Activated CD8-positive, alpha-beta memory T cell treated with anti-CD3 and anti-CD28 coated beads, Interleukin-2, amount 50 U/mL, for 4 hours (primary cell): Measurements from ENCODE around the gene NCCRP1.

ENCODE experiments used
- DNase-seq: peaks from one replicate; pipeline ENCODE4 v3.0.0-alpha.2; 2020

Gene NCCRP1, protein sequence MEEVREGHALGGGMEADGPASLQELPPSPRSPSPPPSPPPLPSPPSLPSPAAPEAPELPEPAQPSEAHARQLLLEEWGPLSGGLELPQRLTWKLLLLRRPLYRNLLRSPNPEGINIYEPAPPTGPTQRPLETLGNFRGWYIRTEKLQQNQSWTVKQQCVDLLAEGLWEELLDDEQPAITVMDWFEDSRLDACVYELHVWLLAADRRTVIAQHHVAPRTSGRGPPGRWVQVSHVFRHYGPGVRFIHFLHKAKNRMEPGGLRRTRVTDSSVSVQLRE

DNA sequence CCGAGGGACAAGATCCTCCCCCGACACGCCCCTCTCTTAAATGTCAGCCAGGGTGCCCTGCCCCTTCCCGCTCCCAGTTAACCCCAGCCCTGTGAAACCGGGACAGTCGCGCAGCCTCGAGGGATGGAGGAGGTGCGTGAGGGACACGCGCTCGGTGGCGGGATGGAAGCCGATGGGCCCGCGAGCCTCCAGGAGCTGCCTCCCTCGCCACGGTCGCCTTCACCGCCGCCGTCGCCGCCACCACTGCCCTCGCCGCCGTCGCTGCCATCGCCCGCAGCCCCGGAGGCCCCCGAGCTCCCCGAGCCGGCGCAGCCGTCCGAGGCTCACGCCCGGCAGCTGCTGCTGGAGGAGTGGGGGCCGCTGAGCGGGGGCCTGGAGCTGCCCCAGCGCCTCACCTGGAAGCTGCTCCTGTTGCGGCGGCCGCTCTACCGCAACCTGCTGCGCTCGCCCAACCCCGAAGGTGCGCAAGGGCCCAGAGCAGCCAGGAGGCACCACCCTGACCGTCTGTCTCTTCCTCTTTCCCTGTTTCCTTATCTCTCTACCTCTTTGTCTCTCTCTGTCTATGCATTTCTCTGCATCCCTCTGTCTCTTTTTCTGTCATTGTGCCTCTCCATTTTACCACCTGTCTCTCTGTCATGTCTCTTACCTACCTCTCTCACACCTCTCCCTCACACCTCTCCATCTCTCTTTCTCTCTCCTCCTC lies at the start of gene NCCRP1:
Gene NCCRP1 (plus strand): TSS at position 105 of the 703 bp plus-strand sequence. CDS start 19 bp downstream, at position 124.
- DNase-seq = no peak

DNA sequence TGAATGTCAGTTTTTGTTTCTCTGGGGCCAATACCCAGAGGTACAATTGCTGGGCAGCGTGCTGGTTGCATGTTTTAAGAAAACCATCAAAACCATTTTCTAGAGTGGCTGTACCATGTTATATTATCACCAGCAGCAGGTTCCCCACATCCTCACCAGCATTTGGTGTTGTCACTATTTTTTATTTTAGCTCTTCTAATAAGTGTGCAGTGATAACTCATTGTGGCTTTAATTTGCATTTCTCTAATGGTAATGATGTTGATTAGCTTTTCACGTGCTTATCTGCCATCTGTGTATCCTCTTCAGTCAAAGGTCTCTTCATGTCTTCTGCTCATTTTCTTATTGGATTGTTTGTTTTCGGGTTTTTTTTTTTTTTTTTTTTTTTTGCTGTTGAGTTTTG lies 49.3 kb upstream of the NCCRP1 start:
- no peak for DNase-seq

DNA sequence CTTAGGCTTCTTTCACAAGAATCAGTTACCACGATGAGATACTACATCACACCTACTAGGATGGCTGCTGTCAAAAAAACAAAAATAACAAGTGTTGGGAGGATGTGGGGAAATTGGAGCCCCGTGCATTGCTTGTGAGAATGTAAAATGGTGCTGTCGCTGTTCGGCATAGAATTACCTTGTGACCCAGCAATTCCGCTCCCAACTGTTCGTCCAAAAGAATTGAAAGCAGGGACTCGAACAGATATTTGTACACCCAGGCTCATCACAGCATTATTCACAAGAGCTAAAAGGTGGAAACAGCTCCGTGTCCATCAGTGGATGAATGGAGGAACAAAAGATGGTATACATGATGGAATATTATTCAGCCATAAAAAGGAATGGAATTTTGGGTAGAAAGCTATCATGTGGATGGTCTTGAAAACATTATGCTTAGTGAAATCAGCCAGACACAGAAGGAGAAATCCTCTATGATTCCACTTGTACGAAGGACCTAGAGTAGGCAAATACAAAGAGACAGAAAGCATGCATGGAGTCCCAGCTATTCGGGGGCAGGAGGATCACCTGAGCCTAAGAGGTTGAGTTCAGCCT lies 47.7 kb upstream of the NCCRP1 start:
- no peak for DNase-seq

DNA sequence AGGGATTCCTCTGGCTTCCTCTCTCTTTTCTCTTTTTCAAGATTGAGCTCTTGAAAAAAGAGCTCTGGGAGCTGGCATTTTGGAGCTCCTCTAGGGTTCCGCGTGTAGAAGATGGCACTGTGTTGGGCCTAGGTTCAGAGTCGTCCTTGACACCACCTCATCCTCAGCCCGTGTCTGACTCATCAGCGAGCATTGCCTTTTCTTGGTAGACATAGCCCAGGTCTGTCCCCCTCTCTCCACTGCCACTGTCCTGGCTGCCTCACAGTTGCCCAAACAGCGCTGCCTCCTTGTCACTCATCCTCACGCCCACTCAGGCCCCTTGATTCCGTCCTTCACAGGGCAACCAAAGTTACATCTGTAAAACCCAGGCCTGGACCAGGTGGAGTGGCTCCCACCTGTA lies 46.5 kb upstream of the NCCRP1 start:
- DNase-seq = no peak

DNA sequence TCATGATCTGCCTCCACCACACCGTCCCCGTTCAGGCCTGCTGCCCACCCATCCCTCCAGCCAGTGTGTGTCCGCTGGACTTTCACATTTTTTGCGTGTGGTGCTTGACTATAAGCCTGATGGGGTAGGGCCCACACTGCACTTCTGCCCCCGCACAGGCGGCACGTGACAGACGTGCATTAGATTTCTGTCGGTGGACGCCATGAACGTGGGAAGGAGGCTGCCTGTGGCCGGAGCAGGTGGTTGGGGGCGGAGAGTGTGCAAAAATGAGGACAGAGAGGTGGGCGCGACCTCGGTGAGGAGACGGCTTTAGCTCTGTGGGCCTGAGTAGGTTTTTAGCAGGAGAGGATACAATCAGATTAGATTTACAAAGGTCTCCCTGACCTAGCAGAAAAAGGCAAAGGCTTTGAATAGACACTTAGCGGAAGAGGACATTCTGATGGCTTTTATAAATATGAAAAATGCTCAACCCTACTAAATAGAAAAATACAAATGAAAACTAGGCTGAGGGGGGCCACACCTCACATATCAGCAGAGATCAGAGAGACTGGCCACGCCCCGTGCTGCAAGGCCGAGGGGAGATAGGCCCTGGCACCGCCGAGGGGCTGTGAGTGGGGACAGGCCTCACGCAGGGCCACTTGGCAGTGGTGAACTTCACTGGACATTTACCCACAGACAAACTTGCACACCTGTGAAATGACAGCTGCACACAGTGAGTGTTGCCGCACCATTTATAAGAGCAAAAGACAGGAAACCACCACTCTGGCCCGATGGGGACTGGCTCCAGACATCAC lies 45.8 kb upstream of the NCCRP1 start:
- DNase-seq = no peak

DNA sequence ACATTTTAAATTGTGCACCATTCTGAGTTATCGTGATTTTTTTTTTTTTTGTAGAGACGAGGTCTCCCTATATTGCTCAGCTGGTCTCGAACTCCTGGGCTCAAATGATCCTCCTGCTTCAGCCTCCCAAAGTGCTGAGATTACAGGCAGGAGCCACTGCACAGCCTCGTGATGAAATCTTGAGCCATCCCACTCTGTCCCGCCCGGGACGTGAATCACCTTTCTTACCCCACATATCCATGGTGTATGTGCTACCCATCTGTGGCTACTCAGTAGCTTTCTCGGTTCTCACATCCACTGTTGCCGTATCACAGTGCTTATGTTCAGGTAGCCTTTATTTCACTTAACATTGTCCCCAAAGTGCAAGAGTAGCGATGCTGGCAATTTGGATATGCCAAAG lies 44.7 kb upstream of the NCCRP1 start:
- no peak for DNase-seq

DNA sequence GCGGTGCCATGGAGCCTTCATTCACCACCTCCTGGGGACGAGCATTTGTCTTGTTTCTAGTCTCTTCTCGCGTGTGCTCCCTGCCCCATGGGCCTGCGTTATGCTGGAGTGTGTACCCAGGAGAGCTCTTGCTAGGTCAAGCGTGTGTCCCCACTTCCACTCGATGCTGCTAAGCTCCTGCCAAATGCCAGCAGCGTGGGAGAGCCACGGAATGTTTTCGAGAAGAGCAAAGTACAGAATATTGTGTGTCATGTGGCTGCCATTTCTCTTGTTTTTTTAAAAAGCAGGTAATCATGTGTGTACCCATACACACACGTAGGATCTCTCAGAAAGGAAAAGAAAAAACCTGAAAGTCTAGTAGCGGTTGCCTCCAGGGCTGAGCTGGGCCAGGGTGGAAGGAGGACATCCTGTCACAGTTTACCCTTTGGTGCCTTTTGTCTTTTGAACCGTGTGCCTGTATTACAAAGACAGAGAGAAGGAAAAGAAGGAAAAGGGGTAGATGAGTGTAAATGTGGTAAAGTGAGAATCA lies 42.6 kb upstream of the NCCRP1 start:
- DNase-seq = no peak

DNA sequence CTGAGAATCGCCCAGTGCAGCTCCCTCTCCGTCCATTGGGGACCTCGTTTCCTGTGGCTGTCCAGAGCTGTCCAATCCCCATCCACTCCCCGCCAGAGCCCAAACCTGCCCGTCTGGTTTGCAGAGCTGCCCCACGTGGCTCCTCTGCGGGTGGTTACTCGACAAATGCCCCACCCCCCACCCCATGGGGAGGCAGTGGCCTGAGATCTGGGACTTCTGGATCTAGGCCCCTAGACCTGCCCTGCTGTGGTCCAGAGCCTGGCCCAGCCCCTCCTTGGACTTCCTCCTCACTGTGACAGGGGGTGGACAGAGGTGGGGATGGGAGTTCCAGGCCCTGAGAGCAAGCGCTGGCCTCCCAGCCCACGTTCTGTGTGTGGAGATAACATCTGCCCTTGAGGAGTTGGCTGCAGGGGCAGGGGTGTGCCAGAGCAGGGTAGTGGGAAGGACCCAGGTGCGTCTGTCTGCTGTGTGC lies 42.1 kb upstream of the NCCRP1 start:
- DNase-seq = no peak

DNA sequence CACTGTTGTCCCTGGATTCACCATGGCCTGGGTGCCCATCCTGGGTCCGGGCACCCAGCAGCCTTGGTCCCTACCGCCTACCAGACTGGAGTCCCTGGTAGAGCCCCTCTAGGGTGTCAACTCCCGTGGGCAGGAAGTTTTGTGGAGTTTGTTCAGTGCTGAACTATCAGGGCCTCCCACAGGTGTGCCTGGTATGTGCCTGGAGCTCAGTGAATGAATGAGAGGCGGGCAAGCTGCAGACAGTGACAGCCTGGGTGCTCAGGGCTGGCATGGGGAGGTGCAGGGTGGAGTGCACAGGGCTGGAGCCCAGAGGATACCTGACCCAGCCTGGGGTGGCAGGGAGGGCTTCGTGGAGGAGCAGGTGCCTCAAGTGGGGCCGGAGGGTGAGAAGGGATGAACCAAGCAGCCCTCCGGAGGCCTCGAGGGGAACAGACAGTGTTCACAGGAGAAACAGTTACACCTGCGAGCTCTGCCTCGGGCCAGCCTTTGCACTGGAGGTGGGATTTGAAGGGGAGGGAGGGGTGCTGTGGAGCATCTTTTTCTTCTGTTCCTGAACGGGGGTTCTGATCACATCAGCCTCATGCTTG lies 41.6 kb upstream of the NCCRP1 start:
- no peak for DNase-seq

DNA sequence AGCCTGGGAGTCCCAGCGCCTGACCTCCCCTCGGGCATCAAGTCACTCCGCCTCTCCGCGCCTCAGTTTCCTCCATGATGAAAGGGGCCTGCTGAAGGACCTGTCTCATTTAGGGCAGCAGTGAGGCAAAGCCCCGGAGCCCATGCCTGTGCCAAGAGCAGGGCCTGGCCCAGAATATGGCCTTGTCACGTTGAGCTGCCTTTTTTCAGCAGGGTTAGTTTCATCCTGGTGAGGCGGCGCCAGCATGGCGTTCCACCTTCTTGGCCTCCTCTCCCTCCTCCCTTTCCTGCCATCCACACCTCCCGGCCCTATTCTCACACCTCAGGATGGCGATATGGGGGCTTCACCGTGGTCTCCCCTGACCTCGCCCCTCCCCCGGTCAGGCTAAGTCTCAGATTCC lies 41.0 kb upstream of the NCCRP1 start:
- DNase-seq = no peak

DNA sequence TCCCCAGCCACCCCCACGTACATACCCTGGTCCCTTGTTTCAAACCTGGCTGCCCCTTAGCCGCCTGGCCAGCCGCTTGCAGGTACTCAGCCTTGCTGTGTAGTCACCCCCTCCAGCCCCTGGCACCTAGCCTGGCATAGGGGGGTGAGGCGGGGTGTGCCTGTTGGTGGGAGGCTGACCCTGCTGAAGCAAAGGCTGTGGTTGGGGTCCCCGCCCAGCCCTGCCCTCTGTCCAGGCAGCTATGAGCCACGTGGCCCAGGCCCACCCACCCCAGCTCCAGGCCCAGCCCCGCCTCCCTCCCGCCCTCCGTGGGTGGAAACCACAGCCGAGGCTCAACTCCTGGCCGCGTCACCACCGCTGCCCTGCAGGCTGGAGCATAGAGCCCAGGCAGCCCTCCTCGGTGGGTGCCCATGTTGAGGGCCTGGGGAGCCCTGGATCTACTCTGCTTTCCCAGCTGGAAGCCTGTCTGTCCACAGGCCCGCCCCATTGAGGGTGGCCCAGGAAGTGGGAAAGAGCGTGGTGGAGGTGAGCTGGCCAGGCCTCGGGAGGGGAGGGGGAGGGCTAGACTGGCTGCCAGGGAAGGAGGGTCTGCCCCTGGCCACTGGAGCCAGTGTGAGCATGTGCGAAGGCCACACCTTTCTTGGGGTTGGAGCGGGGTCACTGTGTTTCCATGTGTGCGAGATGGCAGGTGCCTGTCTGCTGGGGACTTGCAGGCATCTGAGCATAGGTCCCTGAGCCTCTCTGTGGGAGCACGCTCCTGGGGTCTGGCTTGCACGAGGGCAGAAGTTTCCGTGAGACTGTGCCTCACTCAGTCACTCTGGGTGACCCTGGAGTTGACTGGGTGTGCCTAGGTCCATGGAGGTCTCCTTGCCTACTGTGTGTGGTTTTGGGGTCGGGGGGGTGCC lies 40.2 kb upstream of the NCCRP1 start:
- no peak for DNase-seq

DNA sequence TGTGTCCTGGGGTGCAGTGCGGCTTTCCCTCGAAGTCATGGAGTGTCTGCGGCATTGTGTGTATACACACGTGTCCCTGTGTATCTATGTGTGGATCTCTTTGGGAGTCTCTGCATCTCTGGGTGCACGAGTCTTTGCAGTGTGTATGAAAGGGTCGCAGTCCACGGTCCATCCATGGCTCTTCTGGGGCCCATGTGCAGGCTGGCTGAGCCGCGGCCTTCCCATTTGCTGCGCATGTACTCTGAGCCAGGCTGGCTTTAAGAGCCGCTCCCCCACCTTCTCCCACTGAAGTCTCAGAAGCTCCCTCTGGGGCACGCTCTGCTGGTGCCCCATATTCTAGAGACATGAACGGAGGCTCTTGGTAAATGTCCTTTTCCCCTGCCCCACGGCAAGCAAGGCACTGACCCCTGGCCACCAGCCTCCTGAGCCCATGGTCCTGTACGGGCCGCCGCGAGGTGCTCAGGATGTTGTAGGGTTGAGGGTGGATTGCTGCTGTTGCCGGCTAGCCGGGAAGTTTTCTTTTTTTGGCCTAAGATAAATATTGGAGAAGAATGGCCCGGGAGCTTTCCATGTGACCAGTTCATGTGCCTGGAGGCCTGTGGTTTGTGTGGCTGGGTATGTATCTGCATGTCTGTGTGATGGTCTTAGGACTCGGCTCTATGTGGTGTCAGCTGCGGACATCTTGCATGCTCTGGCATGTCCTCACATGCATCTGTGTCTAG lies 39.3 kb upstream of the NCCRP1 start:
- DNase-seq = no peak

DNA sequence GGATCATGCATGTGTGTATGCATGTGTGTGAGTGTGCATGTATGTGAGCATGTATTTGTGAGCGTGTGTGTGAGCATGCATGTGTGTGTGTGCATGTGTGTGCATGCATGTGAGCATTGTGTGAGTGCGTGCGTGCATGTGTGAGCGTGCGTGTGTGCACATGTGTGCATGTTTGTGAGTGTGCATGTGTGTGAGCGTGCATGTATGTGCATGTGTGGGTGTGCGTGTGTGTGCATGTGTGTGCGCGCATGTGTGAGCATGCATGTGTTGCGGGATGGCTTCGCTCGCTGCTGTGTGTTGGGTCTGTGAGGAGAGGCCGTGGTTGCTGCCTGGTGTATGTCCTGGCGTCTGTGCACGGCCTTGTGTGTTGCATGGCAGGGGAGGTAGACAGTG lies 38.8 kb upstream of the NCCRP1 start:
- DNase-seq = no peak

DNA sequence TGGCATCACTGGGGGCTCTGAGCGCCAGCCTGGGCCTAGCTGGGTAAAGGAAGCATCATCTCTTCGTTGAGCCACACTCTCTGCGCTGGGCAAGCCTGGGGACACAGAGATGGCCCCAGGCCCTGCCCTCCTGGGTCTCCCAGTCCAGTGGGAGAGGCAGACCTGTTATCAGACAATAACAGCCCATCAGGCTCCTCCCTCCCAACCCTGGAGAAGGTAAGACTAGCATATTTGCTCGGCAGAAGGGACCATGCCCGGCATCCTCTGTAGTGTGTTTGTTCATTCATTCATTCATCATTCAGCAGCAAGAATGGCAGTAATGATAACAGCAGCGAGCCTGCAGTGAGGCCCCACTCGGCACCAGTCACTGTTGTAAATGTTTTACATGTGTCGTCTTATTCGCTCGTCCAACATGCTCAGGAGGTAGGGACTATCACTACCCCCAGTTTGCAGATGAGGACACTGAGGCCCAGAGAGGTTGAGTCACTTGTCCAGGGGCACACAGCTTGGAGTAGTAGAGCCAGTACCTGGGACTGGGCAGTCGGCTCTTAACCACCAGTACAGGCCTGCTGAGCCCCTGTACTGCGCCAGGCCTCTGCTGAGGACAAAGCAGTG lies 38.0 kb upstream of the NCCRP1 start:
- no peak for DNase-seq

DNA sequence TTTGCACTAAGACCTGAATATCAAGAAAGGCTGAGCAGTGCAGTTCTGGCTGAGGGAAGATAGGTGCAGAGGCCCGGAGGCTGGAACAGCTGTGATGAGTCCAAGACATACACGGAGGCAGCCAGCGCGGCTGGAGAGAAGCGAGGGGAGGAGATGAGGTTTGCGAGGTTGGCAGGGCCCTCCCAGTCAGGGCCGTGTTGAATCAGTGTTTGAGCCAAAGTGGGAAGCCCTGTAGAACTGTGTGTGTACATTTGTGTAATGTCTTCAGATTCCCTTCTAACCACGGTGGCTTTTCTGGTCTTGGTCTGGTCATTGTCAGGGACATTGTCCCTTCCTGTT lies 36.3 kb upstream of the NCCRP1 start:
- DNase-seq = no peak

DNA sequence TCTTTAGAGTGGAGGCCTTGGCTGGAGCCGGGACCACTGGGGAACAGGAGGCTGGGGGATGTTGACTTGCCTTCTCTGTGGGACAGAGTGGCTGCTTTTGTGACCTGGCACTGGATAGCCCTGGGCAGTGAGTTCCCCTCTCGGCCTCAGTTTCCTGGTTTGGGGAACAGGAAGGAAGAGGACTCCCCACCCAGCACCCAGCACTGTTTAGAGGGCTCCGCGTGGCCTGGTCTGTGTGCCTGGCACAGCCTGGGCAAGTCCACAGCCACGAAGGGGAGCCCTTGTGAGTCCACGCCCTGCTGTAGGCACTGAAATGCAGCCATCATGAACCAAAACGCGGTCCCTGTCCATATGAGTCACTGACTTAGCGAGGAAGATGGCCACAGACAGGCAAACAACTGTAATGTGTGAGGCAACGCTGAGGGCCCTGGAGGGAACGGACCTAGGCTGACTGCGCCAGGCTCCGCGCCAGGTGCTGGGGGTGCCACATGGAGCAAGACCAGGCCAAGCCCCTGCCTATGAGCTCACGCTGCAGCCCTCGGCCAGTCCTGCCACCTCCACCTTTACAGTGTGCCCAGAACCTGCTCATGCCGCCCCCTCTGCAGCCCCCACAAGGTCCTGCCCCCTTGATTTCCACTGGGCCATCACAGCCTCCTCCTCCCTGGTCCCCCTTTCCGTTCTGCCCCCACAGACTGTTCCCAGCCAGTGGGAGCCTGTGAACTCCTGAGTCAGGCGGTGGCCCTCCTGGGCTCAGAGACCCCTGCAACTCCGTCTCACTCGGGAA lies 35.7 kb upstream of the NCCRP1 start:
- DNase-seq = no peak

DNA sequence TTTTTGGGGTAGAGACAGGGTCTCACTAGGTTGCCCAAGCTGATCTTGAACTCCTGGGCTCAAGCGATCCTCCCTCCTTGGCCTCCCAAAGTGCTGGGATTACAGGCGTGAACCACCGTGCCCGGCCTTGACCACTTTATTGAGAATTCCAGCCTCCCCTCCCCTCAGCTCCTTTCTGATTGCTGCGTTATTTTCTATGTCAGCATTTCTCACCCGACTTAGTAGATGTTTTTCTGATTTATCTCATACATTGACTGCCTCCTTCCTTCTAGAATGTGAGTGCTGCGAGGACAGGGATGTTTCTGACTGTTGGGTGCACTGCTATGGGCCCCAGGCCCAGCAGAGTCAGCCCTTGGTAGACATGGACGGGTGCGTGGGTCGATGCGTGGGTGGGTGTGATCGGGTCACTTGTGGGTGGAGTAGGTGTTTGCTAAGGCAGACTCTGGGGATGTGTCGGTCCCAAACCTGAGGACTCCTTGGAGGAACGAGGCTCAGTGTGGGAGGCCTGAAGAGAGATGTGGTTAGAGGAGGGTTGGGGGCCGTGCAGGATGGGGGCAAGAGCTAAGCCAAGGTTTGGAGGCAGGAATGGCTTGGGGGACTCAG lies 34.2 kb upstream of the NCCRP1 start:
- DNase-seq = no peak

DNA sequence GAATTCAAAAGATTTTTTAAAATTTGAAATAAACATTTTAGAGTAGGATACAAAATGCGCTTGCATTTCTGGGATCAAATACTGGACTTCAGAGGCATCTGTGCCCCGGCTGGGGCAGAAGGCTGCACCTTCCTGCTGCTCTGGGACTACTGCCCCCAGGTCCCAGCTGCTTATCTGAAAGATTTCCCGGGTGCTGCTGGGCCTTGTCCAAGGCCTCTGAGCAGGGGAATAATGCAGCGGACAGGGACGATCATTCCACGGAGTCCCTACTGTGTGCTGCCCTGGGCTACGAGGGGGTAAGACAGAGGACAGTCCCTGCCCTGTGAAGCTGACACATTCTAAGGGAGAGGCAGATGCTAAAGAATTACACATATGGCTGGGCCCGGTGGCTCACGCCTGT lies 33.1 kb upstream of the NCCRP1 start:
- no peak for DNase-seq

DNA sequence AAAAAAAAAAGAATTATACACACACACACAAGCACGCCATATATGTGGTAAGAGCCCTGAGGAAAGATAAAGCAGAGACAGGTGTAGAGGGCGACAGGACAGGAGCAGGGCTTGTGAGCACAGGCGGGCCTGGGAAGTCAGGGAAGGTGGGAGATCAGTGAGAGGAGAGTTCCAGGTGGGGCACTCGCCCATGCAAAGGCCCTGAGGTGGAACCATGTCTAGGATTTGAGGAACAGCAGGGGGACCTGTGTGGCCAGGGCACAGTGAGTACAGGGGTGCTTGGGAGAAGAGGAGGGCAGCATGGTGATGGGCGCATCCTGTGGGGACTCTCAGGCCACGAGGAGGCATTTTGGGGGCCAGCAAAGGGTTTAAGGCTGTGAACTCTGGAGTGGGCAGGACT lies 32.5 kb upstream of the NCCRP1 start:
- no peak for DNase-seq
